ENCODE results near the gene MAPK11. TPM values are rescaled to one million over a fixed set of nuclear protein-coding genes. Genes with fewer than 3 reads are reported as not detected.
A peak's percentile ranks its signal among the peaks of the same experiment; 100 is the strongest.
"Not testable (repeated sequence)": the region's sequence is repeated elsewhere in the genome, so short reads cannot be mapped to it uniquely, and the experiment has no call there.

MAPK11 gene
- total RNA-seq, 1 experiment from 2014 or later: 6.4 TPM

- H2AFZ ChIP-seq (ENCODE audit: low read length); H3K9me3 ChIP-seq (ENCODE audit: low read length); H3K4me2 ChIP-seq (ENCODE audit: low read depth, low read length, poor library complexity, severe bottlenecking); H4K20me1 ChIP-seq (ENCODE audit: insufficient read depth, low read depth, low read length); H3K27ac ChIP-seq (ENCODE audit: low read length); H3K9me2 ChIP-seq (replicated peaks; ENCODE audit: insufficient read depth, low read length); H3K36me3 ChIP-seq (ENCODE audit: insufficient read depth, low read length); DNase-seq; H3K4me3 ChIP-seq (ENCODE audit: low read length); H3K27me3 ChIP-seq (ENCODE audit: low read length); H3K79me2 ChIP-seq (ENCODE audit: low read length); H3K9ac ChIP-seq (ENCODE audit: low read length): not testable (repeated sequence)
- peaks cover 24% of the 10 kb centered on the region for H3K4me1 ChIP-seq (ENCODE audit: low read length)
These were observed 3.6 kb upstream of the MAPK11 start for GRCh38 chr22:50273781-50274180.

- DNase-seq: not testable (repeated sequence)
These were observed 3.2 kb upstream of the MAPK11 start for GRCh38 chr22:50273352-50273751.

GRCh38 chr22:50272044-50272802 is 2.0 kb upstream of the MAPK11 start:
- Histone ChIP-seq H3K9ac (ENCODE audit: low read length) (no peak overlapping the region), H3K9me2 (replicated peaks; ENCODE audit: insufficient read depth, low read length) (no peaks in the 10 kb centered on the region), H2AFZ (ENCODE audit: low read length) (no peak overlapping the region), H3K79me2 (ENCODE audit: low read length) (no peaks in the 10 kb centered on the region), H3K4me1 (ENCODE audit: low read length) (peaks cover 24% of the 10 kb centered on the region), H4K20me1 (ENCODE audit: insufficient read depth, low read depth, low read length) (no peaks in the 10 kb centered on the region), H3K9me3 (ENCODE audit: low read length) (peaks cover 4% of the 10 kb centered on the region; the same call in 1 of the 2 replicates), H3K27ac (ENCODE audit: low read length) (no peak overlapping the region), H3K36me3 (ENCODE audit: insufficient read depth, low read length) (no peaks in the 10 kb centered on the region), H3K27me3 (ENCODE audit: low read length) (no peaks in the 10 kb centered on the region), H3K4me2 (ENCODE audit: low read depth, low read length, poor library complexity, severe bottlenecking) (peak overlapping the region; percentile 96), H3K4me3 (ENCODE audit: low read length) (peak overlapping the region; percentile 77; the same call in 1 of the 2 replicates)
- no peak for DNase-seq

More at GRCh38 chr22:50273352-50273751, 3.2 kb upstream of the MAPK11 start:
- H3K79me2 ChIP-seq (ENCODE audit: low read length); H3K9me2 ChIP-seq (replicated peaks; ENCODE audit: insufficient read depth, low read length); H3K4me3 ChIP-seq (ENCODE audit: low read length); H3K4me2 ChIP-seq (ENCODE audit: low read depth, low read length, poor library complexity, severe bottlenecking); H2AFZ ChIP-seq (ENCODE audit: low read length); H3K9ac ChIP-seq (ENCODE audit: low read length); H3K9me3 ChIP-seq (ENCODE audit: low read length); H4K20me1 ChIP-seq (ENCODE audit: insufficient read depth, low read depth, low read length); H3K27ac ChIP-seq (ENCODE audit: low read length); H3K36me3 ChIP-seq (ENCODE audit: insufficient read depth, low read length); H3K27me3 ChIP-seq (ENCODE audit: low read length): not testable (repeated sequence)
- peaks cover 24% of the 10 kb centered on the region for H3K4me1 ChIP-seq (ENCODE audit: low read length)

GRCh38 chr22:50271519-50271970 is 1.4 kb upstream of the MAPK11 start:
- Histone ChIP-seq H3K9ac (ENCODE audit: low read length) (peak overlapping the region; percentile 75; the same call in 1 of the 2 replicates), H3K4me2 (ENCODE audit: low read depth, low read length, poor library complexity, severe bottlenecking) (peak overlapping the region; percentile 96), H3K4me1 (ENCODE audit: low read length) (peaks cover 24% of the 10 kb centered on the region), H3K79me2 (ENCODE audit: low read length) (no peaks in the 10 kb centered on the region), H3K9me2 (replicated peaks; ENCODE audit: insufficient read depth, low read length) (no peaks in the 10 kb centered on the region), H4K20me1 (ENCODE audit: insufficient read depth, low read depth, low read length) (no peaks in the 10 kb centered on the region), H3K4me3 (ENCODE audit: low read length) (peak overlapping the region; percentile 77), H3K27me3 (ENCODE audit: low read length) (no peaks in the 10 kb centered on the region), H3K27ac (ENCODE audit: low read length) (no peak overlapping the region), H3K9me3 (ENCODE audit: low read length) (peaks cover 4% of the 10 kb centered on the region; the same call in 1 of the 2 replicates), H3K36me3 (ENCODE audit: insufficient read depth, low read length) (no peaks in the 10 kb centered on the region), H2AFZ (ENCODE audit: low read length) (no peak overlapping the region)
- peak; percentile 85 for DNase-seq

GRCh38 chr22:50270666-50271394 is 650 bp upstream of the MAPK11 start:
- H4K20me1 ChIP-seq (ENCODE audit: insufficient read depth, low read depth, low read length): no peaks in the 10 kb centered on the region
- H3K9me3 ChIP-seq (ENCODE audit: low read length): peaks cover 2% of the 10 kb centered on the region; the same call in 1 of the 2 replicates
- H3K27me3 ChIP-seq (ENCODE audit: low read length): no peaks in the 10 kb centered on the region
- peak; percentile 84 for DNase-seq
- H3K9me2 ChIP-seq (replicated peaks; ENCODE audit: insufficient read depth, low read length): no peaks in the 10 kb centered on the region
- peaks cover 24% of the 10 kb centered on the region for H3K4me1 ChIP-seq (ENCODE audit: low read length)
- H3K4me2 ChIP-seq (ENCODE audit: low read depth, low read length, poor library complexity, severe bottlenecking): peak overlapping the region; percentile 96
- peak overlapping the region; percentile 77 for H3K4me3 ChIP-seq (ENCODE audit: low read length)
- peak overlapping the region; percentile 75 for H3K9ac ChIP-seq (ENCODE audit: low read length)
- no peaks in the 10 kb centered on the region for H3K36me3 ChIP-seq (ENCODE audit: insufficient read depth, low read length)
- no peaks in the 10 kb centered on the region for H3K79me2 ChIP-seq (ENCODE audit: low read length)
- peak overlapping the region; percentile 48; the same call in 1 of the 2 replicates for H2AFZ ChIP-seq (ENCODE audit: low read length)
- H3K27ac ChIP-seq (ENCODE audit: low read length): no peak overlapping the region

- Histone ChIP-seq H4K20me1 (ENCODE audit: insufficient read depth, low read depth, low read length) (no peaks in the 10 kb centered on the region), H3K9me2 (replicated peaks; ENCODE audit: insufficient read depth, low read length) (no peaks in the 10 kb centered on the region), H3K4me2 (ENCODE audit: low read depth, low read length, poor library complexity, severe bottlenecking) (peak overlapping the region; percentile 92), H3K27me3 (ENCODE audit: low read length) (no peaks in the 10 kb centered on the region), H2AFZ (ENCODE audit: low read length) (peak overlapping the region; percentile 60), H3K4me3 (ENCODE audit: low read length) (peak overlapping the region; percentile 77), H3K27ac (ENCODE audit: low read length) (peak overlapping the region; percentile 46), H3K9me3 (ENCODE audit: low read length) (no peaks in the 10 kb centered on the region), H3K9ac (ENCODE audit: low read length) (peak overlapping the region; percentile 75), H3K36me3 (ENCODE audit: insufficient read depth, low read length) (no peaks in the 10 kb centered on the region), H3K79me2 (ENCODE audit: low read length) (no peaks in the 10 kb centered on the region), H3K4me1 (ENCODE audit: low read length) (peaks cover 24% of the 10 kb centered on the region)
- no peak for DNase-seq
These were observed 609 bp downstream of the MAPK11 start for GRCh38 chr22:50269573-50269969.

GRCh38 chr22:50268655-50269113 is 1.5 kb downstream of the MAPK11 start:
- no peaks in the 10 kb centered on the region for H3K9me2 ChIP-seq (replicated peaks; ENCODE audit: insufficient read depth, low read length)
- DNase-seq: no peak
- no peaks in the 10 kb centered on the region for H3K9me3 ChIP-seq (ENCODE audit: low read length)
- no peak overlapping the region for H3K9ac ChIP-seq (ENCODE audit: low read length)
- no peak overlapping the region for H3K4me3 ChIP-seq (ENCODE audit: low read length)
- H4K20me1 ChIP-seq (ENCODE audit: insufficient read depth, low read depth, low read length): no peaks in the 10 kb centered on the region
- no peak overlapping the region for H3K27ac ChIP-seq (ENCODE audit: low read length)
- no peak overlapping the region for H2AFZ ChIP-seq (ENCODE audit: low read length)
- H3K36me3 ChIP-seq (ENCODE audit: insufficient read depth, low read length): no peaks in the 10 kb centered on the region
- H3K4me1 ChIP-seq (ENCODE audit: low read length): peaks cover 24% of the 10 kb centered on the region
- no peak overlapping the region for H3K4me2 ChIP-seq (ENCODE audit: low read depth, low read length, poor library complexity, severe bottlenecking)
- no peaks in the 10 kb centered on the region for H3K27me3 ChIP-seq (ENCODE audit: low read length)
- no peaks in the 10 kb centered on the region for H3K79me2 ChIP-seq (ENCODE audit: low read length)

Data from Karpas-422 (cell line).